KOPT-K1 (cell line): Measurements from ENCODE around the gene OR51F1.
"Not testable (repeated sequence)": the region's sequence is repeated elsewhere in the genome, so short reads cannot be mapped to it uniquely, and the experiment has no call there.

Experiments
- H3K27ac ChIP-seq: fragments of 200-600 bp; sonication (generic); 2 replicates; pipeline ENCODE4 v1.5.1; 2016; ENCODE audit warnings: antibody characterized with exemption, mild to moderate bottlenecking, low read depth, low read length; ENCODE audit not compliant: poor library complexity, severe bottlenecking
- H3K36me3 ChIP-seq: fragments of 200-600 bp; sonication (generic); 2 replicates; pipeline ENCODE4 v1.5.1; 2017; ENCODE audit warnings: antibody characterized with exemption, mild to moderate bottlenecking, low read length, moderate library complexity; ENCODE audit not compliant: insufficient read depth
- H3K9me3 ChIP-seq: fragments of 200-600 bp; sonication (generic); 2 replicates; pipeline ENCODE4 v1.5.1; 2017; ENCODE audit warnings: antibody characterized with exemption, low read length, mild to moderate bottlenecking; ENCODE audit not compliant: insufficient read depth, poor library complexity, severe bottlenecking

OR51F1 gene

GRCh38 chr11:4769838-4770237 is at the start of gene OR51F1:
OR51F1 (minus strand) TSS chr11:4769938; CDS start chr11:4769938, 0 bp downstream.
- H3K27ac ChIP-seq = no peak within 1 kb of the TSS
- no peaks in the 10 kb centered on the region for H3K9me3 ChIP-seq
- no peaks in the 10 kb centered on the region for H3K36me3 ChIP-seq

- Histone ChIP-seq H3K36me3 (no peaks in the 10 kb centered on the region), H3K9me3 (no peaks in the 10 kb centered on the region), H3K27ac (no peak overlapping the region)
These were observed 39.5 kb upstream of the OR51F1 start for GRCh38 chr11:4809246-4809645.

- no peak overlapping the region for H3K27ac ChIP-seq
These were observed 38.7 kb upstream of the OR51F1 start for GRCh38 chr11:4808476-4808875.

GRCh38 chr11:4804280-4804679 is 34.5 kb upstream of the OR51F1 start, which contains the start of gene OR52R1:
OR52R1 (minus strand) TSS chr11:4804380; CDS start chr11:4804380, 0 bp downstream.
- no peaks in the 10 kb centered on the region for H3K36me3 ChIP-seq
- no peaks in the 10 kb centered on the region for H3K9me3 ChIP-seq
- H3K27ac ChIP-seq = no peak within 1 kb of the TSS

More at GRCh38 chr11:4808476-4808875, 38.7 kb upstream of the OR51F1 start:
- Histone ChIP-seq H3K9me3 (no peaks in the 10 kb centered on the region), H3K36me3 (no peaks in the 10 kb centered on the region)

GRCh38 chr11:4801316-4801715 is 31.6 kb upstream of the OR51F1 start:
- not testable (repeated sequence) for H3K36me3 ChIP-seq, H3K27ac ChIP-seq, H3K9me3 ChIP-seq

GRCh38 chr11:4798427-4799183 is 28.9 kb upstream of the OR51F1 start:
- H3K9me3 ChIP-seq = no peaks in the 10 kb centered on the region
- H3K36me3 ChIP-seq = no peaks in the 10 kb centered on the region

GRCh38 chr11:4797206-4797605 is 27.5 kb upstream of the OR51F1 start:
- Histone ChIP-seq H3K9me3 (no peaks in the 10 kb centered on the region), H3K27ac (no peak overlapping the region), H3K36me3 (no peaks in the 10 kb centered on the region)

More at GRCh38 chr11:4798427-4799183, 28.9 kb upstream of the OR51F1 start:
- H3K27ac ChIP-seq = no peak overlapping the region

- Histone ChIP-seq H3K9me3 (no peaks in the 10 kb centered on the region), H3K27ac (no peak overlapping the region), H3K36me3 (no peaks in the 10 kb centered on the region)
These were observed 12.7 kb upstream of the OR51F1 start for GRCh38 chr11:4782454-4782853.

- Histone ChIP-seq H3K27ac (no peak overlapping the region), H3K9me3 (no peaks in the 10 kb centered on the region), H3K36me3 (no peaks in the 10 kb centered on the region)
These were observed 1.6 kb downstream of the OR51F1 start for GRCh38 chr11:4768094-4768493.

GRCh38 chr11:4766420-4767043 is 3.2 kb downstream of the OR51F1 start:
- no peaks in the 10 kb centered on the region for H3K9me3 ChIP-seq
- no peak overlapping the region for H3K27ac ChIP-seq

GRCh38 chr11:4763096-4763495 is 6.6 kb downstream of the OR51F1 start:
- Histone ChIP-seq H3K36me3 (no peaks in the 10 kb centered on the region), H3K9me3 (no peaks in the 10 kb centered on the region), H3K27ac (no peak overlapping the region)

More at GRCh38 chr11:4766420-4767043, 3.2 kb downstream of the OR51F1 start:
- H3K36me3 ChIP-seq = no peaks in the 10 kb centered on the region

GRCh38 chr11:4751201-4751600 is 18.5 kb downstream of the OR51F1 start:
- no peaks in the 10 kb centered on the region for H3K9me3 ChIP-seq
- no peak overlapping the region for H3K27ac ChIP-seq
- H3K36me3 ChIP-seq = no peaks in the 10 kb centered on the region

- Histone ChIP-seq H3K36me3 (no peaks in the 10 kb centered on the region), H3K9me3 (no peaks in the 10 kb centered on the region)
These were observed 21.3 kb downstream of the OR51F1 start for GRCh38 chr11:4748438-4748837.

GRCh38 chr11:4740735-4741134 is 29.0 kb downstream of the OR51F1 start:
- no peaks in the 10 kb centered on the region for H3K9me3 ChIP-seq

More at GRCh38 chr11:4748438-4748837, 21.3 kb downstream of the OR51F1 start:
- no peak overlapping the region for H3K27ac ChIP-seq

GRCh38 chr11:4727171-4727570 is 42.6 kb downstream of the OR51F1 start:
- Histone ChIP-seq H3K9me3 (no peaks in the 10 kb centered on the region), H3K36me3 (no peaks in the 10 kb centered on the region), H3K27ac (no peak overlapping the region)

More at GRCh38 chr11:4740735-4741134, 29.0 kb downstream of the OR51F1 start:
- Histone ChIP-seq H3K27ac (no peak overlapping the region), H3K36me3 (no peaks in the 10 kb centered on the region)
